Measurements from ENCODE around the gene ELL2.

Gene ELL2

GRCh38 chr5:95983080-95983479 lies 21.4 kb upstream of the ELL2 start:
- DNase-seq (ENCODE audit: low read depth), result no peak

DNA sequence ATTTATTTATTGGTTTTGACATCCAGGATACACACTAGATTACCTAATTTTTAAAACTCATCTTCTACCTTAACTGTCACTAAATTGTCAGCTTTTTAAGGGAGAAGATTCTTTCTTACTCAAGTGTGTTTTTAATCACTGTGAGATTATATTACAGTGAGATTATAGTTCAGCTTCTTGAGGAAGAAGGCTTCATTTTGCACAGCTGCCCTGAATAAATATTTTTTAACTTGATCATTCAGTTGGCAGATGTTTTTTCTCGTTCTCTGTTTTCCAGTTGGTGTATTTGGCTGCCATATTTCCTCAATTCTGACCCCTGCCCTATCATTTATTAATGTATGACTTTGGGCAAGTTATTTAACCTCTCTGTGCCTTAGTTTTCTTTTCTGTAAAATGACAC lies 15.0 kb upstream of the ELL2 start:
- no peak for DNase-seq (ENCODE audit: low read depth)

DNA sequence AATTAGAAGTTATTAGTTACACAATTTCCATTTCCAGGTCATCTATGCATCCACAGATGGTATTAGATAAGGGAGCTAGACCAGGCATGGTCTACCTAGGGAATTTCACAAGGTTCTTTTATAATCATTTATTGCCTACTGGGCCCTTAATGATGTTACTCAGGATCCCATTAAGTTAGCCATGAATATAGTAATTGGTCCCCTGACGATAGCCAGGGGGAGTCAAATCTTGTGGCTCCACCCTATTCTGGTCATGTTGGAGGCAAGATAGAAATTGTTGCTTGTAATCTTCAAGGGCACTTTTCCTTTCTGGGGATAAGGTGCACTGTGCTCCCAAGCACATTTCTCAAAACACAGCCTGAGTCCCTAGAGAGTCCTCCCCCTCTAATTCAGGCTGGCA lies 14.1 kb upstream of the ELL2 start:
- DNase-seq (ENCODE audit: low read depth), result no peak

DNA sequence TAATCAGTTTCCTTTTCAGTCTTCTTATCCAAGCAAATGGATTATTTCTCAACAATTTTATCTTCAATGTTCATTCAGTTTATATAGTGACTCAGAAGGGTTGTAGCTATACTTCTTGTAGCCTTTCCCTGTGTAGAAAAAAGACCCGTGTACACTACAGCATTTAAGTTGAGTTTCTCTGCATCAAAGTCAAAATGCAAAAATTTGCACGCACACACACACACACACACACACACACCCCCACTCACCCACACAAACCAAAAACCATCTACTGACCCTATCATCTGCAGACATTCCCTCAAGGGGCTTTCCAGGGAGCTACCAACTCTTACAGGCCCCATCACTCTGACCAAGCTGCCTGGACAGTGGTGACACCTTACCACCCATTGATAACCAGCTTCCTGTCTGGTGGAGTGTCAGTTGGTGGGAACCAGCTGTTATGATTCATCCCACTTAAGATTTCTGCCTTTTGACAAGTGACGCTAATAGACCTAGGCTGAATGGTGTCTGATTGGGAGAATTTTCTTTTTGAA lies 12.2 kb upstream of the ELL2 start:
- no peak for DNase-seq (ENCODE audit: low read depth)

GRCh38 chr5:95972196-95972595 lies 10.5 kb upstream of the ELL2 start:
- no peak for DNase-seq (ENCODE audit: low read depth)

GRCh38 chr5:95970359-95970704 lies 8.7 kb upstream of the ELL2 start:
- no peak for DNase-seq (ENCODE audit: low read depth)

DNA sequence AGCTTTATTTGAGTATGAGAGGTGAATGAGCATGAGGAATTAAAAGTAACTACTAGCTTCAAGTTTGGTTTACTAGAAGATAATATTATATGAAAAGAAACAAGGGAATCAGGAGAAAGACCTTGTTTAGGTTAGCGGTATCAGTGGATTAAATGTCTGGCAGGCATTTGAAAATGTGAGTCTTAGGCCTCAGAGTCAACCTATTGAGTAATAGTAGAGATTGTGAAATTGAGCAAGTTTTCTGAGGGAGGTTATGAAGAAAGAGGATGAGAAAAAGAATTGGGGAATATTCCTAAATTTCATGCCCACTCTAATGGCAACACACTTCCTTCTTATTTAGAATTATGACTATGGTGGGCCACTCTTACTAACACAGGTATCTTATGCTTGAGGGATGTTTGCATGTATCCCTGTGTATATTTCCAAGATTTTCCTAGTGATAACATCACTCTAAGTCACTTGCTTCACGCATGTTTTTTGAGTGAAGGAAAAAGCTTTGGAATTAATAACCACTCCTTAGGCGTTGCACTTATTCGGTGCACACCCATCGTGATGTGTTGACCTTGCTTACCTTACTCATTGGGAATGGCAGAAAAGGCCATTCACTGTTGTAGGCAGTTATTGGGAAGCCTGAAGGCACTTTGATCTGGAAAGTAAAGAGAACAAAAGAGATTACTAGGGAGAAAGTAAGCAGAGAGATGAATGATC lies 8.2 kb upstream of the ELL2 start:
- DNase-seq (ENCODE audit: low read depth), result no peak

GRCh38 chr5:95969055-95969454 lies 7.4 kb upstream of the ELL2 start:
- DNase-seq (ENCODE audit: low read depth), result no peak

DNA sequence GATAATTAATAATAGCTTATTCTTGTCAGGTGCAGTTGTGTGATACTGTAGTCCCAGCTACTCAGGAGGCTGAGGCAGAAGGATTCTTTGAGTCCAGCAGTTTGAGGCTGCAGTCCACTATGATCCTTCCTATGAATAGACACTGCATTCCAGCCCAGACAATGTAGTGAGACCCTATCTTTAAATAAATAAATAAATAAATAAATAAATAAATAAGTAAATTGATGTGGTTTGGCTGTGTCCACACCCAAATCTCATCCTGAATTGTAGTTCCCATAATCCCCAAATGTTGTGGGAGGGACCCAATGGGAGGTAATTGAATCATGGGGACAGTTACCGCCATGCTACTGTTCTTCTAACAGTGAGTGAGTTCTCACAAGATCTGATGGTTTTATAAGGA lies 5.6 kb upstream of the ELL2 start:
- DNase-seq (ENCODE audit: low read depth), result no peak

GRCh38 chr5:95966005-95966404 lies 4.4 kb upstream of the ELL2 start:
- DNase-seq (ENCODE audit: low read depth), result no peak

DNA sequence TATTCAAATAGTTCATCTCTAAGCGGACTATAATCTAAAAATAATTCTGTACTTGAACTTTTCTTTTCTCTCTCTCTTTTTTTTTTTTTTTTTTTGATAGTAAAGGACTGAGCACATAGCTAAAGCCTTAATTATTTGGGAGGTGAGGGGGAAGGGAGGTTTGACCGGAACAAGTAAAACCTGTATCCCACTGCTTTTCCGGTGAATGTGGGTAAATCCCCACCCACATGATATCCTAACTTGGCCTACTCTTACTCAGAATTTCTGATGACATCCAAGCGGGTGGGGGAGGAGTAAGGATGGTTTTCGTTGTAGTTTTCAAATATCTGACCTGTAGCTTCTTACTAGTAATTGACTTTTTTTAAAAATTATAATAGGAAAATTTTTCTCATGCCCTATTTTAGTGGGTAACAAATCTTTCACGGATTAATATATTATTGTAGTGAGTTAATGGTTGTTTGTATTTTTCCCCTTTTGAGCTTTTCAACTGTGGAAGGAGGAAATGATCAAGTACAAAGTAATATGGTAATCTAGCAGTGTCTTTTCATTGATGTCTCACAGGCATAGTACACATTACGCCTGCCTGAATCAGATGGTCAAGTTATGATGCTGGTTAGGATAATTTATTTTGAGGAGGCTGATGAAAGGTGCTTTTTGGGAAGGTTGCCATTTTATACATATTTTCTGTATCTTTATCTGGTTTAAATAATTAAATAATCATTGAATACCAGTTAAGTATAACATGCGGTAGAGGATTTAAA lies 2.2 kb upstream of the ELL2 start:
- no peak for DNase-seq (ENCODE audit: low read depth)

DNA sequence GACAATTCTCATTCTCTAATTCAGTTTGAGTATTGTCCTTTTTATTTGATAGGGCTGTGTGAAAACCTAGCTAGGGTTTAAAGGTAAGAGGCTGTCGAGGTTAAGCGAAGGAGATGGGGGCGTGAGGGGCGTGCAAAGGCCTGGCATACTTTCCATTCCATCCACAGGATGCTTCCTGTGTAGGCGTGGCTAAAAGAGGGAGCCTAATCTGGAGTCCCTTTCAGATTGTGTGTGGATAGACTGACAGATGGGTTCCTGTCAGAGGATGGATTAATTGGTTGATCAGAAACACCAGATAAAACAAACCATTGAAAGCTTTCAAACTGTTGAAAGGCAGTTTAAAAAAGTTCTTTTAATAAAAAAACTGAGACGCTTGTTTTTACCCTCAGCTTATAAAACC lies 1.1 kb upstream of the ELL2 start:
- DNase-seq (ENCODE audit: low read depth), result no peak

DNA sequence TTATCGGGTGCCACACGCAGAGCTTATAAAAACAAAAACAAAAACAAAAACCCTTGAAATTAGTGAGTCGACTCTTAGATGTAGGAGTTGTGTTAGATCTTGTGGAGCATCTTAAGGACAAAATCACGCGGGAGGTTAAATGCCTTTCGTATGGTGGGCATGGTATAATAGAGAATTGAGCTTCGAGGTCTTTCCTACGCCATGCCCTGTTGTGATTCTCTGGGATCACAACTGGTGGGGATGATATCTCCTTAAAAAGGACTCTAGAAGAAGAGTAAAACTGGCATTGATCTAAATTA lies 773 bp upstream of the ELL2 start:
- no peak for DNase-seq (ENCODE audit: low read depth)

GRCh38 chr5:95960667-95961616 lies 709 bp downstream of the ELL2 start:
- no peak for DNase-seq (ENCODE audit: low read depth)

- DNase-seq (ENCODE audit: low read depth), result no peak
Measured at GRCh38 chr5:95959888-95960666, 1.6 kb downstream of the ELL2 start.

GRCh38 chr5:95959051-95959887 lies 2.4 kb downstream of the ELL2 start:
- DNase-seq (ENCODE audit: low read depth), result no peak

DNA sequence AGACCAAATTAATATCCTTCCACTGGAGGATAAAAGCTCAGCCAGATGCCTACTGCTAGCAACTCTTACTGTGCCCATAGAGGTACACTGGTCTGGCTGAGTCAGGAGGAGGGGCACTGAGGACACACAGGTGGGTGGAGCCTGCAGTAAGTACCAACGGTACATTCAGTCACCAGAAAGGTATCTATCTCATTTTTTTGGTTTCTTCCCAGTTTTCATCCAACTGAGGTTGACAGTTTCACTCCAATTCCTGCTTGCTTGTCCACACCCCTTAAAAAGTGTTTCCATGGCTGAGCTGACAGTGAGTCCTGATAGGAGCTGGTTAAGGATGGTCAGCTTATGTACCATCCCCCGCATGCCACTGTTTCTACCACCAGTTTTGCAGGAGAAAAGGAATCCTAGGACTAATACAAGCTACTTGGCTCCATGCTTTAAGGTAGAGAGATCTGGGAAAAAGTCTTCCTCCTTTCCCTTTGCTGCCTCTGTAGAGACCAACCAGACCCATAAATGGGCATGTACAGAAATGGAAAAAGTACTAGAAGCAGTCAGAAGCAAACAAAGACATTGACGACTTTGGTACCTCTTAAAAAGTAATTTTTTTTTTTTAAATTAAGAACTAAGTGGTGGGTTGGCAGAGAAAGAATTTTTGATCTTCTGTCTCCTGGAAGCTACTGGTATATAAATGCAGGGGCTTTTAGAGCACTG lies 3.2 kb downstream of the ELL2 start:
- DNase-seq (ENCODE audit: low read depth), result peak; percentile 46

- no peak for DNase-seq (ENCODE audit: low read depth)
Measured at GRCh38 chr5:95957561-95958203, 4.0 kb downstream of the ELL2 start.

GRCh38 chr5:95956900-95957293 lies 4.8 kb downstream of the ELL2 start:
- no peak for DNase-seq (ENCODE audit: low read depth)

Data from HS-5 (cell line).